Chondrocyte (in vitro differentiated cells): ENCODE results near the gene CTNNBL1. TPM values are rescaled to one million over a fixed set of nuclear protein-coding genes. Genes with fewer than 3 reads are reported as not detected.

ENCODE experiments used
- DNase-seq: peaks from one replicate; pipeline ENCODE4 v3.0.0; 2021; ENCODE audit warnings: mixed read lengths, low spot score
- H3K27ac Mint-ChIP-seq: one replicate; pipeline ENCODE4 v1.8.0; 2021; ENCODE audit warnings: mild to moderate bottlenecking, moderate library complexity, mixed read lengths; ENCODE audit not compliant: unreplicated experiment
- H3K27me3 Mint-ChIP-seq: 2 replicates; pipeline ENCODE4 v1.8.0; 2021; ENCODE audit warnings: low read depth, mixed read lengths
- H3K36me3 Mint-ChIP-seq: 2 replicates; pipeline ENCODE4 v1.8.0; 2021; ENCODE audit warnings: low read depth, mixed read lengths
- H3K4me1 Mint-ChIP-seq: 2 replicates; pipeline ENCODE4 v1.8.0; 2021; ENCODE audit warnings: low read depth, mild to moderate bottlenecking, mixed read lengths
- H3K4me3 Mint-ChIP-seq: one replicate; pipeline ENCODE4 v1.8.0; 2021; ENCODE audit warnings: mild to moderate bottlenecking, moderate library complexity, mixed read lengths; ENCODE audit not compliant: unreplicated experiment
- H3K9me3 Mint-ChIP-seq: 2 replicates; pipeline ENCODE4 v1.8.0; 2021; ENCODE audit warnings: low read depth, mixed read lengths
- CTCF ChIP-seq: fragments of 200-600 bp; sonication (generic); IDR thresholded peaks from 2 replicates; pipeline ENCODE4 v1.5.0; 2021; ENCODE audit warnings: antibody characterized with exemption, mild to moderate bottlenecking, moderate library complexity
- total RNA-seq: library from RNA; stranded (reverse); gene quantifications from 3 replicates; pipeline ENCODE4 v1.2.1, GENCODE V29; 2021

CTNNBL1 gene
- total RNA-seq, 1 donor from 2014 or later: 36.0 TPM

GRCh38 chr20:37911838-37912281, 218.0 kb downstream of the CTNNBL1 start:
- no peak overlapping the region for H3K4me3 Mint-ChIP-seq
- no peaks in the 10 kb centered on the region for H3K9me3 Mint-ChIP-seq
- H3K36me3 Mint-ChIP-seq: no peaks in the 10 kb centered on the region
- DNase-seq: no peak
- no peak overlapping the region for H3K27ac Mint-ChIP-seq
- H3K27me3 Mint-ChIP-seq: no peaks in the 10 kb centered on the region
- TF ChIP-seq CTCF: no peak
- H3K4me1 Mint-ChIP-seq: peaks cover 59% of the 10 kb centered on the region

DNA sequence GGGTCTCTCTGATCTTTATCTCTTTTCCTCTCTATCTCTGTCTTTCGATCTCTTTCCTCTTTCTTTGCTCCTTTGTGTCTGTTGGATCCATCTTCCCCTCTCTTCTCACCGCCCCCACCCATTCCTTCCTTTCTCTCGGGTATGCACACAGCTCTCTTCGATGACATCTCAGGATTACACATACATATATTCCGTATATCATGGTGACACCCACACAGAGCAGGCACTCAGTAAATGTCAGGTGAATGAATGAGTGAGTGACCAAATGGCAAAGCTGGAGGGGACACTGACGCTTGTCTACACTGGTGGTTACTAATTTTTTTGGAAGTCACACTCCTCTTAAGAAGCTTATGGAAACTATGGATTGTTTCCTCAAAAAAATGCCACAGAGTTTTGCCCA, 219.0 kb downstream of the CTNNBL1 start:
- TF ChIP-seq CTCF: no peak
- Mint-ChIP-seq H3K9me3 (no peaks in the 10 kb centered on the region), H3K36me3 (no peaks in the 10 kb centered on the region), H3K27ac (no peak overlapping the region), H3K4me1 (peaks cover 53% of the 10 kb centered on the region), H3K4me3 (no peak overlapping the region), H3K27me3 (no peaks in the 10 kb centered on the region)
- no peak for DNase-seq

GRCh38 chr20:37913567-37914366, 219.9 kb downstream of the CTNNBL1 start:
- Mint-ChIP-seq H3K4me1 (peaks cover 48% of the 10 kb centered on the region), H3K4me3 (peak overlapping the region; percentile 1), H3K27ac (no peak overlapping the region), H3K9me3 (no peaks in the 10 kb centered on the region), H3K27me3 (no peaks in the 10 kb centered on the region), H3K36me3 (no peaks in the 10 kb centered on the region)
- DNase-seq: no peak
- no peak for TF ChIP-seq CTCF

GRCh38 chr20:37914367-37914671, 220.5 kb downstream of the CTNNBL1 start:
- no peaks in the 10 kb centered on the region for H3K9me3 Mint-ChIP-seq
- H3K27ac Mint-ChIP-seq: no peak overlapping the region
- peak overlapping the region; percentile 1 for H3K4me3 Mint-ChIP-seq
- no peak for DNase-seq
- no peaks in the 10 kb centered on the region for H3K27me3 Mint-ChIP-seq
- H3K36me3 Mint-ChIP-seq: no peaks in the 10 kb centered on the region
- peaks cover 48% of the 10 kb centered on the region for H3K4me1 Mint-ChIP-seq
- no peak for TF ChIP-seq CTCF

DNA sequence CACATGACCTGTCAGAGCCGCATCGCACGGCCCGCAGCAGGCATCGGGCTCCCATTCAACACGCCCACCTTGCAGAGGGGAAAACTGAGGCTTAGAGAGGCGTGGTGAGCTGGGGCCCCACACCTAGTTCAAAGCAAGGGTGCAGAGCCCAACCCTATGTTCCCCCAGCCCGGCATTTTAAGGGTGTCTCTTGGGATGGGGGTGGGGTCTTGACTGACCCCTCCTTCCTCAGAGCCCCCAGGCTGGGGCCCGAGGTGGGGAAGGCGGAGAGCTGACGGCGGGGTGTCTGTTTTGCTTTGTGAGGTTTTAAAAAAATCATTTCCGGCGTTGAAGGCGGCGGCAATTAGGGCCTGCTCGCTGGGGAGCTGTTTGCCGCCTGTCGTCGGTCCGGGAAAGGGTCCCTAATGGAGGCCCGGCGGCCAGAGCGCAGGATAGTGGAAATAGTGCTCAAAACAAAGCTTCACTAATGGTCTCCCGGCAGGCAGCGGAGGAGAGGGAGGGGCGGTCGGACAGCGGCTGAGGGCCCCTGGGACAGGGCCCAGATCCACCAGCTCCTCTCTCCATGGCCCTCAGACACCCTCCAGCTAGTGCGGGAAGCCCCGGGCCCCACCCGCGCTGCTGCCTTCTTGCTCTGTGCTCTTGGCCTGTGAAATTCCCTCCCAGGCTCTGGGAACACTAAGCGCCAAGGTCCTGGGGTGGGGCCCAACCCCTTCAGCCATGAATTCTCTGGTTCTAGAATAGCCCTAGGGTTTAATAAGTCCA, 221.0 kb downstream of the CTNNBL1 start:
- Mint-ChIP-seq H3K36me3 (no peaks in the 10 kb centered on the region), H3K27me3 (no peaks in the 10 kb centered on the region)

More for the DNA sequence above, 221.0 kb downstream of the CTNNBL1 start:
- TF ChIP-seq CTCF: peak; percentile 25
- peak overlapping the region; percentile 84 for H3K27ac Mint-ChIP-seq
- H3K4me3 Mint-ChIP-seq: peak overlapping the region; percentile 65
- peaks cover 51% of the 10 kb centered on the region for H3K4me1 Mint-ChIP-seq
- no peaks in the 10 kb centered on the region for H3K9me3 Mint-ChIP-seq
- DNase-seq: no peak
